MM.1S (cell line): Measurements from ENCODE around the gene RPS28.

Experiments
- DNase-seq: peaks from one replicate; pipeline ENCODE4 v3.0.0-alpha.2; 2015
- H2AFZ ChIP-seq: fragments of 300-600 bp; sonication (generic); 2 replicates; pipeline ENCODE4 v1.6.0; 2016; ENCODE audit warnings: antibody characterized with exemption, low read length
- H3F3A ChIP-seq: fragments of 300-600 bp; sonication (generic); 2 replicates; pipeline ENCODE4 v1.6.1; 2016; ENCODE audit warnings: mild to moderate bottlenecking, antibody characterized with exemption, low read length, moderate library complexity, mixed read lengths; ENCODE audit not compliant: insufficient read depth
- H3K27ac ChIP-seq: fragments of 300-600 bp; sonication (generic); 2 replicates; pipeline ENCODE4 v1.5.1; 2016; ENCODE audit warnings: mild to moderate bottlenecking, low read length
- H3K27me3 ChIP-seq: fragments of 300-600 bp; sonication (generic); replicated peaks from 2 replicates; pipeline ENCODE4 v1.6.0; 2016; ENCODE audit warnings: low read length; ENCODE audit not compliant: insufficient read depth
- H3K36me3 ChIP-seq: fragments of 300-600 bp; sonication (generic); replicated peaks from 2 replicates; pipeline ENCODE4 v1.6.1; 2016; ENCODE audit warnings: mild to moderate bottlenecking, low read length, mixed read lengths; ENCODE audit not compliant: insufficient read depth
- H3K4me1 ChIP-seq: fragments of 300-600 bp; sonication (generic); 2 replicates; pipeline ENCODE4 v1.6.1; 2016; ENCODE audit warnings: low read length, mixed read lengths
- H3K4me2 ChIP-seq: fragments of 300-600 bp; sonication (generic); 2 replicates; pipeline ENCODE4 v1.6.0; 2016; ENCODE audit warnings: low read depth, low read length
- H3K4me3 ChIP-seq: fragments of 300-600 bp; sonication (generic); 2 replicates; pipeline ENCODE4 v1.5.1; 2016; ENCODE audit warnings: low read length, mixed read lengths
- H3K79me2 ChIP-seq: fragments of 300-600 bp; sonication (generic); 2 replicates; pipeline ENCODE4 v1.6.1; 2016; ENCODE audit warnings: mixed run types, low read length, mixed read lengths
- H3K9ac ChIP-seq: fragments of 300-600 bp; sonication (generic); 2 replicates; pipeline ENCODE4 v1.6.1; 2016; ENCODE audit warnings: low read length, mixed read lengths
- H3K9me2 ChIP-seq: fragments of 300-600 bp; sonication (generic); replicated peaks from 2 replicates; pipeline ENCODE4 v1.6.1; 2016; ENCODE audit warnings: mild to moderate bottlenecking, low read length, mixed read lengths; ENCODE audit not compliant: insufficient read depth
- H3K9me3 ChIP-seq: fragments of 300-600 bp; sonication (generic); replicated peaks from 2 replicates; pipeline ENCODE4 v1.6.1; 2016; ENCODE audit warnings: mild to moderate bottlenecking, low read length, mixed read lengths; ENCODE audit not compliant: insufficient read depth
- H4K20me1 ChIP-seq: fragments of 300-600 bp; sonication (generic); 2 replicates; pipeline ENCODE4 v1.6.1; 2016; ENCODE audit warnings: mild to moderate bottlenecking, low read length, moderate library complexity, mixed read lengths; ENCODE audit not compliant: insufficient read depth
- CTCF ChIP-seq: fragments of 300-600 bp; sonication (generic); IDR thresholded peaks from 2 replicates; pipeline ENCODE4 v1.5.1; 2016; ENCODE audit warnings: antibody characterized with exemption, low read length, mixed read lengths
- EZH2 ChIP-seq: fragments of 300-600 bp; sonication (generic); optimal IDR thresholded peaks from 2 replicates; pipeline ENCODE3; 2017; ENCODE audit warnings: low read depth, mild to moderate bottlenecking, antibody characterized with exemption, low read length, mixed read lengths
- EZH2phosphoT487 ChIP-seq: fragments of 300-600 bp; sonication (generic); IDR thresholded peaks from 2 replicates; pipeline ENCODE4 v1.6.1; 2018; ENCODE audit warnings: antibody characterized with exemption, low read length

The RPS28 gene

GRCh38 chr19:8358948-8359347 is 37.7 kb downstream of the RPS28 start:
- Histone ChIP-seq H4K20me1 (no peaks in the 10 kb centered on the region), H3K79me2 (no peaks in the 10 kb centered on the region), H3K9me2 (no peaks in the 10 kb centered on the region), H3K27me3 (peaks cover 16% of the 10 kb centered on the region), H3K4me3 (no peak overlapping the region), H3K27ac (no peak overlapping the region), H3K4me2 (no peak overlapping the region), H3K9me3 (no peaks in the 10 kb centered on the region), H3F3A (no peaks in the 10 kb centered on the region), H3K4me1 (peaks cover 8% of the 10 kb centered on the region), H3K36me3 (no peaks in the 10 kb centered on the region), H2AFZ (no peak overlapping the region), H3K9ac (no peak overlapping the region)
- DNase-seq, result no peak
- TF ChIP-seq EZH2 (no peak), EZH2phosphoT487 (no peak), CTCF (no peak)

GRCh38 chr19:8360196-8360595 is 38.9 kb downstream of the RPS28 start:
- Histone ChIP-seq H3K9me2 (no peaks in the 10 kb centered on the region), H3K9me3 (no peaks in the 10 kb centered on the region), H3K27ac (no peak overlapping the region), H3K4me1 (peaks cover 8% of the 10 kb centered on the region), H2AFZ (no peak overlapping the region), H4K20me1 (no peaks in the 10 kb centered on the region), H3K4me2 (no peak overlapping the region), H3K4me3 (no peak overlapping the region), H3K9ac (no peak overlapping the region), H3K27me3 (peaks cover 23% of the 10 kb centered on the region), H3K36me3 (no peaks in the 10 kb centered on the region), H3F3A (no peaks in the 10 kb centered on the region), H3K79me2 (no peaks in the 10 kb centered on the region)
- TF ChIP-seq EZH2phosphoT487 (no peak), CTCF (no peak), EZH2 (no peak)
- DNase-seq, result no peak

- Histone ChIP-seq H3K9me2 (no peaks in the 10 kb centered on the region), H3K36me3 (no peaks in the 10 kb centered on the region), H3F3A (no peaks in the 10 kb centered on the region), H3K4me1 (peaks cover 8% of the 10 kb centered on the region), H2AFZ (no peak overlapping the region), H3K79me2 (no peaks in the 10 kb centered on the region), H3K4me3 (no peak overlapping the region), H3K9ac (no peak overlapping the region), H3K27me3 (peaks cover 34% of the 10 kb centered on the region), H3K27ac (no peak overlapping the region), H4K20me1 (no peaks in the 10 kb centered on the region), H3K9me3 (no peaks in the 10 kb centered on the region), H3K4me2 (peak overlapping the region; percentile 72)
- peak; percentile 15 for DNase-seq
- TF ChIP-seq EZH2 (no peak), CTCF (no peak), EZH2phosphoT487 (no peak)
These were observed 40.9 kb downstream of the RPS28 start for GRCh38 chr19:8361921-8362793.
